GM18517 (cell line): ENCODE data around the gene PHACTR3.

Source experiments
- ATAC-seq: cut with Tn5 transposase; IDR thresholded peaks from one replicate; pipeline ENCODE4 v1.9.1; 2021; ENCODE audit warnings: mild to moderate bottlenecking, moderate library complexity; ENCODE audit not compliant: unreplicated experiment

PHACTR3 gene

GRCh38 chr20:59785986-59786795 is 181.9 kb downstream of the PHACTR3 start:
- ATAC-seq = no peak

GRCh38 chr20:59786801-59787537 is 182.6 kb downstream of the PHACTR3 start:
- ATAC-seq = no peak

- no peak for ATAC-seq
Observed at GRCh38 chr20:59787538-59787890, 183.2 kb downstream of the PHACTR3 start.

- ATAC-seq = no peak
Observed at GRCh38 chr20:59788196-59788735, 183.9 kb downstream of the PHACTR3 start.

GRCh38 chr20:59788811-59789397 is 184.6 kb downstream of the PHACTR3 start:
- ATAC-seq = no peak

- ATAC-seq = no peak
Observed at GRCh38 chr20:59789686-59790085, 185.3 kb downstream of the PHACTR3 start.

GRCh38 chr20:59790346-59790745 is 186.0 kb downstream of the PHACTR3 start:
- ATAC-seq = no peak

GRCh38 chr20:59792300-59792699 is 188.0 kb downstream of the PHACTR3 start:
- no peak for ATAC-seq

- no peak for ATAC-seq
Observed at GRCh38 chr20:59794555-59794954, 190.2 kb downstream of the PHACTR3 start.

GRCh38 chr20:59800309-59800708 is 196.0 kb downstream of the PHACTR3 start:
- no peak for ATAC-seq

GRCh38 chr20:59802018-59802417 is 197.7 kb downstream of the PHACTR3 start:
- ATAC-seq = no peak

GRCh38 chr20:59802471-59803221 is 198.3 kb downstream of the PHACTR3 start:
- no peak for ATAC-seq

- no peak for ATAC-seq
Observed at GRCh38 chr20:59804347-59804746, 200.0 kb downstream of the PHACTR3 start.

GRCh38 chr20:59804871-59805665 is 200.7 kb downstream of the PHACTR3 start:
- no peak for ATAC-seq

- no peak for ATAC-seq
Observed at GRCh38 chr20:59805786-59806577, 201.6 kb downstream of the PHACTR3 start.

GRCh38 chr20:59806578-59806975 is 202.2 kb downstream of the PHACTR3 start:
- no peak for ATAC-seq

- ATAC-seq = no peak
Observed at GRCh38 chr20:59807909-59808728, 203.8 kb downstream of the PHACTR3 start.

GRCh38 chr20:59808729-59809381 is 204.5 kb downstream of the PHACTR3 start:
- no peak for ATAC-seq
